HEK293 (cell line): Measurements from ENCODE around the gene ROS1.

Experiments used
- CTCF ChIA-PET: fragments of 350-600 bp; formaldehyde crosslinking; extraction: SDS; loops from one replicate; lab custom pipeline; 2021; ENCODE audit warnings: antibody characterized with exemption; lab: Yijun Ruan, JAX
- POLR2A ChIA-PET: fragments of 300-600 bp; formaldehyde crosslinking; extraction: SDS; loops from one replicate; lab custom pipeline; 2020; ENCODE audit warnings: antibody characterized with exemption, inconsistent platforms; lab: Yijun Ruan, JAX
- H3K27ac ChIP-seq: fragments of 200-500 bp; sonication (Bioruptor generic); 2 replicates; pipeline ENCODE4 v1.5.1; 2014; ENCODE audit warnings: low read depth, low read length, control low read depth, inconsistent platforms; ENCODE audit errors: extremely low read depth
- H3K36me3 ChIP-seq, 2 experiments: fragments of 200-500 bp in 1 of 2; sonication (Bioruptor generic) in 1 of 2; 1 replicate in 1 of 2; 2 replicates in 1 of 2; pipeline ENCODE4 v1.5.1; 2014 to 2017; ENCODE audit warnings: inconsistent platforms in 2 of 2, low read length in 2 of 2; ENCODE audit not compliant: control insufficient read depth in 2 of 2, insufficient read depth in 1 of 2
- H3K4me1 ChIP-seq: fragments of 200-500 bp; sonication (Bioruptor generic); 2 replicates; pipeline ENCODE4 v1.5.1; 2014; ENCODE audit warnings: mild to moderate bottlenecking, low read length, inconsistent platforms; ENCODE audit not compliant: control insufficient read depth, insufficient read depth
- H3K4me3 ChIP-seq: 2 replicates; pipeline ENCODE4 v1.5.1; 2011; ENCODE audit warnings: low read depth, mild to moderate bottlenecking, control low read depth, low read length, moderate library complexity
- H3K9me3 ChIP-seq: fragments of 200-500 bp; sonication (Bioruptor generic); 2 replicates; pipeline ENCODE4 v1.5.1; 2014; ENCODE audit warnings: low read depth, low read length, inconsistent platforms; ENCODE audit not compliant: control insufficient read depth, insufficient read depth
- BCL6B ChIP-seq: fragments of 450-650 bp; formaldehyde crosslinking; IDR thresholded peaks from 2 replicates; pipeline ENCODE4 v1.5.1; 2017; ENCODE audit warnings: missing biosample characterization, missing genetic modification characterization
- FEZF1 ChIP-seq: fragments of 450-650 bp; formaldehyde crosslinking; IDR thresholded peaks from 2 replicates; pipeline ENCODE4 v1.5.1; 2016; ENCODE audit warnings: missing biosample characterization, missing genetic modification characterization
- GLI4 ChIP-seq: fragments of 450-650 bp; formaldehyde crosslinking; IDR thresholded peaks from 2 replicates; pipeline ENCODE4 v1.5.1; 2016; ENCODE audit warnings: missing biosample characterization, missing genetic modification characterization
- GLIS2 ChIP-seq: fragments of 450-650 bp; formaldehyde crosslinking; IDR thresholded peaks from 2 replicates; pipeline ENCODE4 v1.5.1; 2016; ENCODE audit warnings: missing biosample characterization, missing genetic modification characterization
- HIC1 ChIP-seq: fragments of 450-650 bp; formaldehyde crosslinking; IDR thresholded peaks from 2 replicates; pipeline ENCODE4 v1.5.1; 2016; ENCODE audit warnings: missing biosample characterization, missing genetic modification characterization
- IKZF3 ChIP-seq: fragments of 450-650 bp; IDR thresholded peaks from 2 replicates; pipeline ENCODE4 v1.5.0; 2018; ENCODE audit warnings: missing biosample characterization, mild to moderate bottlenecking, missing genetic modification characterization, moderate library complexity
- PBX3 ChIP-seq: sonication (generic); formaldehyde crosslinking; IDR thresholded peaks from 2 replicates; pipeline ENCODE4 v1.8.1; 2022; ENCODE audit warnings: mild to moderate bottlenecking, moderate library complexity, missing genetic modification reagents
- SP3 ChIP-seq: fragments of 450-650 bp; formaldehyde crosslinking; IDR thresholded peaks from 2 replicates; pipeline ENCODE4 v1.5.1; 2016; ENCODE audit warnings: missing biosample characterization, missing genetic modification characterization
- YY2 ChIP-seq: fragments of 450-650 bp; formaldehyde crosslinking; IDR thresholded peaks from 2 replicates; pipeline ENCODE4 v1.5.1; 2016; ENCODE audit warnings: missing biosample characterization, missing genetic modification characterization
- ZBTB10 ChIP-seq: fragments of 450-650 bp; formaldehyde crosslinking; IDR thresholded peaks from 2 replicates; pipeline ENCODE4 v1.5.1; 2016; ENCODE audit warnings: missing biosample characterization, missing genetic modification characterization
- ZNF2 ChIP-seq: fragments of 450-650 bp; formaldehyde crosslinking; IDR thresholded peaks from 2 replicates; pipeline ENCODE4 v1.5.1; 2016; ENCODE audit warnings: missing biosample characterization, missing genetic modification characterization
- ZNF211 ChIP-seq: fragments of 450-650 bp; formaldehyde crosslinking; IDR thresholded peaks from 2 replicates; pipeline ENCODE4 v1.5.1; 2016; ENCODE audit warnings: low read depth, missing biosample characterization, missing genetic modification characterization
- ZNF248 ChIP-seq: fragments of 450-650 bp; formaldehyde crosslinking; IDR thresholded peaks from 2 replicates; pipeline ENCODE4 v1.5.1; 2017; ENCODE audit warnings: missing biosample characterization, missing genetic modification characterization
- ZNF311 ChIP-seq: fragments of 450-650 bp; formaldehyde crosslinking; IDR thresholded peaks from 2 replicates; pipeline ENCODE4 v1.5.1; 2017; ENCODE audit warnings: missing biosample characterization, missing genetic modification characterization, borderline replicate concordance
- ZNF426 ChIP-seq: fragments of 450-650 bp; formaldehyde crosslinking; IDR thresholded peaks from 2 replicates; pipeline ENCODE4 v1.5.1; 2017; ENCODE audit warnings: missing biosample characterization, missing genetic modification characterization, mild to moderate bottlenecking, inconsistent platforms, moderate library complexity
- ZNF48 ChIP-seq: fragments of 450-650 bp; formaldehyde crosslinking; IDR thresholded peaks from 2 replicates; pipeline ENCODE4 v1.5.1; 2016; ENCODE audit warnings: missing biosample characterization, missing genetic modification characterization
- ZNF558 ChIP-seq: fragments of 450-650 bp; formaldehyde crosslinking; IDR thresholded peaks from 2 replicates; pipeline ENCODE4 v1.5.1; 2016; ENCODE audit warnings: missing biosample characterization, missing genetic modification characterization
- ZNF571 ChIP-seq: fragments of 450-650 bp; formaldehyde crosslinking; IDR thresholded peaks from 2 replicates; pipeline ENCODE4 v1.5.0; 2017; ENCODE audit warnings: missing biosample characterization, missing genetic modification characterization
- ZNF580 ChIP-seq: fragments of 450-650 bp; formaldehyde crosslinking; IDR thresholded peaks from 2 replicates; pipeline ENCODE4 v1.5.1; 2016; ENCODE audit warnings: missing biosample characterization, missing genetic modification characterization
- ZNF585B ChIP-seq: fragments of 450-650 bp; formaldehyde crosslinking; IDR thresholded peaks from 2 replicates; pipeline ENCODE4 v1.5.1; 2016; ENCODE audit warnings: missing biosample characterization, missing genetic modification characterization
- ZNF626 ChIP-seq: fragments of 450-650 bp; sonication (Bioruptor Pico); formaldehyde crosslinking; IDR thresholded peaks from 2 replicates; pipeline ENCODE4 v1.5.1; 2018; ENCODE audit warnings: missing biosample characterization, missing genetic modification characterization, inconsistent platforms
- ZNF785 ChIP-seq: fragments of 450-650 bp; formaldehyde crosslinking; IDR thresholded peaks from 2 replicates; pipeline ENCODE4 v1.5.1; 2016; ENCODE audit warnings: missing biosample characterization, missing genetic modification characterization
- ZXDB ChIP-seq: fragments of 450-650 bp; formaldehyde crosslinking; IDR thresholded peaks from 2 replicates; pipeline ENCODE4 v1.5.1; 2016; ENCODE audit warnings: missing biosample characterization, missing genetic modification characterization

The ROS1 gene

GRCh38 chr6:117464700-117465099 is 39.0 kb upstream of the ROS1 start (continued):
- no peak for TF ChIP-seq IKZF3 (tag by site-specific recombination)
- no peak for TF ChIP-seq ZNF626 (tag by site-specific recombination)

- CTCF ChIA-PET = interaction anchor here (0.9 to 1.2 kb wide), 2 partner anchors 14 to 21 kb away, joined by 3 to 4 read pairs; no protein-coding TSS in a partner anchor
- Histone ChIP-seq H3K4me3 (no peak overlapping the region), H3K9me3 (no peaks in the 10 kb centered on the region), H3K4me1 (no peaks in the 10 kb centered on the region), H3K36me3 (no peaks in the 10 kb centered on the region), H3K27ac (no peak overlapping the region)
- POLR2A ChIA-PET = no interaction called here
- TF ChIP-seq ZNF558 (tag by site-specific recombination) (no peak), ZNF248 (tag by site-specific recombination) (no peak), ZNF311 (tag by site-specific recombination) (no peak), ZBTB10 (no peak), GLI4 (no peak), ZNF571 (tag by site-specific recombination) (no peak)
Measured at GRCh38 chr6:117463762-117464665, 38.3 kb upstream of the ROS1 start.

GRCh38 chr6:117459204-117459944 is 33.6 kb upstream of the ROS1 start:
- Histone ChIP-seq H3K4me1 (no peaks in the 10 kb centered on the region), H3K4me3 (no peak overlapping the region), H3K36me3 (no peaks in the 10 kb centered on the region), H3K27ac (no peak overlapping the region), H3K9me3 (no peaks in the 10 kb centered on the region)
- CTCF ChIA-PET = interaction anchor here (0.9 to 1.8 kb wide), 3 partner anchors 9 to 96 kb away, joined by 3 to 8 read pairs (median 4); no protein-coding TSS in a partner anchor
- POLR2A ChIA-PET = no interaction called here
- TF ChIP-seq FEZF1 (no peak), PBX3 (CRISPR knock-in tag) (no peak), ZNF585B (tag by site-specific recombination) (no peak), ZNF426 (no peak), ZNF580 (tag by site-specific recombination) (no peak), HIC1 (tag by site-specific recombination) (no peak), ZXDB (tag by site-specific recombination) (no peak), ZNF211 (no peak), ZNF248 (tag by site-specific recombination) (no peak), ZNF2 (tag by site-specific recombination) (no peak), YY2 (tag by site-specific recombination) (no peak), GLIS2 (tag by site-specific recombination) (no peak), ZNF48 (tag by site-specific recombination) (no peak), BCL6B (no peak), SP3 (no peak), ZNF785 (tag by site-specific recombination) (no peak)
